ENCODE measurements around the gene CUX1. TPM values are rescaled to one million over a fixed set of nuclear protein-coding genes. Genes with fewer than 3 reads are reported as not detected.

Gene CUX1
- total and polyA plus RNA-seq, 2 donors (not counting 1 experiment from before 2014, with no cell fraction given): 22.7 to 38.1 TPM

GRCh38 chr7:101838837-101839483 lies 21.5 kb downstream of the CUX1 start:
- no peak overlapping the region for H3K4me2 ChIP-seq (ENCODE audit: extremely low read depth, insufficient read depth, low read length)
- no peaks in the 10 kb centered on the region for H4K20me1 ChIP-seq (ENCODE audit: control insufficient read depth, extremely low read depth, insufficient read depth, low read length)
- H3K9me3 ChIP-seq (ENCODE audit: control insufficient read depth, insufficient read depth, low read depth, low read length): no peaks in the 10 kb centered on the region
- DNase-seq (ENCODE audit: low read depth in 2 of 2): no peak
- no peak overlapping the region for H2AFZ ChIP-seq (ENCODE audit: low read length)
- TF ChIP-seq CTCF (conservative IDR thresholded peaks at IDR 0.05 in 1 of 2, IDR thresholded peaks at IDR 0.05 in 1 of 2; ENCODE audit: low read depth in 1 of 2, low read length in 2 of 2) (no peak), EZH2 (IDR thresholded peaks at IDR 0.05; ENCODE audit: low read length, missing control alignments) (no peak)
- H3K27me3 ChIP-seq (ENCODE audit: control insufficient read depth, insufficient read depth, low read length): no peaks in the 10 kb centered on the region
- no peak overlapping the region for H3K27ac ChIP-seq (ENCODE audit: insufficient read depth, low read length)
- H3K9ac ChIP-seq (ENCODE audit: insufficient read depth, low read length): no peak overlapping the region
- H3K4me3 ChIP-seq (replicated peaks in 1 of 4; ENCODE audit: control extremely low read depth in 1 of 4, insufficient read depth in 1 of 4, low read depth in 3 of 4, low read length in 4 of 4): no peak overlapping the region
- H3K79me2 ChIP-seq (ENCODE audit: control insufficient read depth, insufficient read depth, low read length): peaks cover 17% of the 10 kb centered on the region
- no peaks in the 10 kb centered on the region for H3K4me1 ChIP-seq (ENCODE audit: control insufficient read depth, extremely low read depth, insufficient read depth, low read length)
- H3K36me3 ChIP-seq (ENCODE audit: control insufficient read depth, insufficient read depth, low read length): no peaks in the 10 kb centered on the region

DNA sequence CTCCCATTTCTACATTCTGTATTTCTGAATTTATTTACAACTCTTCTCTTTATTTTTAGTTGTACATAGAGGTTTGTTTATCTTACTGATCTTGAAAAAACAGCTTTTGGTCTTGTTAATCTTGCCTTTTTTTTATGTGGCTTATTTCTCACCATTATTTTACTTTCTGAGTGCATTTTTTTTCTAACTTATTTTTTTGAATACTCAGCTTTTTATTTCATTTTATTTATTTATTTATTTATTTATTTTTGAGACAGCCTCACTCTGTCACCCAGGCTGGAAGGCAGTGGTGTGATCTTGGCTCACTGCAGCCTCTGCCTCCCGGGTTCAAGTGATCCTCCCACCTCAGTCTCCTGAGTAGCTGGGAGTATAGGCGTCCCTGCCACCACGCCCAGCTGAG lies 23.9 kb downstream of the CUX1 start:
- no peaks in the 10 kb centered on the region for H3K36me3 ChIP-seq (ENCODE audit: control insufficient read depth, insufficient read depth, low read length)

More for the DNA sequence above, 23.9 kb downstream of the CUX1 start:
- Histone ChIP-seq H3K9ac (ENCODE audit: insufficient read depth, low read length) (no peak overlapping the region), H3K79me2 (ENCODE audit: control insufficient read depth, insufficient read depth, low read length) (peaks cover 14% of the 10 kb centered on the region), H3K27me3 (ENCODE audit: control insufficient read depth, insufficient read depth, low read length) (no peaks in the 10 kb centered on the region), H3K4me2 (ENCODE audit: extremely low read depth, insufficient read depth, low read length) (no peak overlapping the region), H3K4me1 (ENCODE audit: control insufficient read depth, extremely low read depth, insufficient read depth, low read length) (no peaks in the 10 kb centered on the region), H2AFZ (ENCODE audit: low read length) (no peak overlapping the region), H4K20me1 (ENCODE audit: control insufficient read depth, extremely low read depth, insufficient read depth, low read length) (no peaks in the 10 kb centered on the region), H3K9me3 (ENCODE audit: control insufficient read depth, insufficient read depth, low read depth, low read length) (no peaks in the 10 kb centered on the region), H3K27ac (ENCODE audit: insufficient read depth, low read length) (no peak overlapping the region), H3K4me3 (replicated peaks in 1 of 4; ENCODE audit: control extremely low read depth in 1 of 4, insufficient read depth in 1 of 4, low read depth in 3 of 4, low read length in 4 of 4) (no peak overlapping the region)
- TF ChIP-seq CTCF (conservative IDR thresholded peaks at IDR 0.05 in 1 of 2, IDR thresholded peaks at IDR 0.05 in 1 of 2; ENCODE audit: low read depth in 1 of 2, low read length in 2 of 2): no peak
- DNase-seq (ENCODE audit: low read depth in 2 of 2): no peak

All from fibroblast of lung (primary cell).